NOMO-1 (cell line): ENCODE results near the gene LRRC71.

Source experiments
- DNase-seq, 2 experiments: peaks; one replicate each; lab custom pipeline; 2025; ENCODE audit not compliant: unreplicated experiment in 2 of 2; lab: John Stamatoyannopoulos, UW

LRRC71 gene

GRCh38 chr1:156920233-156921052 lies at the start of gene LRRC71:
LRRC71 (plus strand) TSS chr1:156920632; CDS start chr1:156920804, 172 bp downstream.
- peak; percentile 64 to 79 for DNase-seq

DNA sequence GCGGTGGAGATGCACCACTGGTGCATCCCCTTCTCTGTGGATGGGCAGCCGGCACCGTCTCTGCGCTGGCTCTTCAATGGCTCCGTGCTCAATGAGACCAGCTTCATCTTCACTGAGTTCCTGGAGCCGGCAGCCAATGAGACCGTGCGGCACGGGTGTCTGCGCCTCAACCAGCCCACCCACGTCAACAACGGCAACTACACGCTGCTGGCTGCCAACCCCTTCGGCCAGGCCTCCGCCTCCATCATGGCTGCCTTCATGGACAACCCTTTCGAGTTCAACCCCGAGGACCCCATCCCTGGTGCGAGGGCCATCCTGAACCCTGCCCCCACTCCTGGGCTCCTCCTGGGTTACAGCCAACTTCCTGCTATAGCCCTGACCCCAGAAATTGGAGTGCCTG lies 46.8 kb upstream of the LRRC71 start:
- no peak for DNase-seq

GRCh38 chr1:156874142-156874541 lies 46.3 kb upstream of the LRRC71 start:
- no peak for DNase-seq

DNA sequence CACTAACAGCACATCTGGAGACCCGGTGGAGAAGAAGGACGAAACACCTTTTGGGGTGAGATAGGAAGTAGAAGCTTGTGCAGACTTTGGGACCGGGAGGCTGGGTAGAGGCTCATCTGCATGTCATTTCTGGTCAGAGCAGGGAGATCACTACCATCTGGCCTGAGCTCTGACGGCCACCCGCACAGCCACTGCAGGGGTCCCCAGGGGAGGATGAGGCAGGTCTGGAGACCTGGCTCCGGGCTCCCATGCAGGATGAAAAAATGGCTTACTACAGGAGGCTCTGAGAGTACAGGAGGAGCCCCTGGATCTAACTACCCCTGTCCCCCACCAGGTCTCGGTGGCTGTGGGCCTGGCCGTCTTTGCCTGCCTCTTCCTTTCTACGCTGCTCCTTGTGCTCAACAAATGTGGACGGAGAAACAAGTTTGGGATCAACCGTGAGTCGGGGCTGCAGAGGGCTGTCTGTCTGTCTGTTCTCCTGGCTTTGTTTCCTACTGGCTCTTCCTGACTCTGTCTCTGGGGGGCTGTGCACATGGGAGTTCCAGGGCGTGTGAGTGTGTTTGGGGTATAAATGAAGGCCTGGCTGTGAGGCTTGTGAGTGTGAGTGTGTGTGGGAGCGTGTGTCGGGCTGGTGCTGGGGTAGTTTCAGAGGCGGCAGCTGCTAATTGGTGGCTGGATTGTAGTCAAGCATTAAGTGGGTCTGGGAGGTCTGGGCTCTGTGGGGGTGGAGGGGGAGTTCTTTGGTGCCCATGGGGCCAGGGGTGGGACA lies 45.7 kb upstream of the LRRC71 start:
- no peak for DNase-seq

DNA sequence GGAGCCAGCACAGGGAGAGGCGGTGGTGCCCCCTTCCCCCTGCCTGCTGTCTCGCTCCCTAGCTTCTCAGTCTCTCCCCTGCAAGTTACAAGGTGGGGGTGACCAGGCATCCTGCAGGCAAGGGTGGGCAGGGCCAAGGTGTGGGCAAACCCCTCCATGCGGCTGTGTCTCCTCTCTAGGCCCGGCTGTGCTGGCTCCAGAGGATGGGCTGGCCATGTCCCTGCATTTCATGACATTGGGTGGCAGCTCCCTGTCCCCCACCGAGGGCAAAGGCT lies 45.2 kb upstream of the LRRC71 start:
- no peak for DNase-seq

GRCh38 chr1:156876281-156876680 lies 44.2 kb upstream of the LRRC71 start:
- DNase-seq: no peak

DNA sequence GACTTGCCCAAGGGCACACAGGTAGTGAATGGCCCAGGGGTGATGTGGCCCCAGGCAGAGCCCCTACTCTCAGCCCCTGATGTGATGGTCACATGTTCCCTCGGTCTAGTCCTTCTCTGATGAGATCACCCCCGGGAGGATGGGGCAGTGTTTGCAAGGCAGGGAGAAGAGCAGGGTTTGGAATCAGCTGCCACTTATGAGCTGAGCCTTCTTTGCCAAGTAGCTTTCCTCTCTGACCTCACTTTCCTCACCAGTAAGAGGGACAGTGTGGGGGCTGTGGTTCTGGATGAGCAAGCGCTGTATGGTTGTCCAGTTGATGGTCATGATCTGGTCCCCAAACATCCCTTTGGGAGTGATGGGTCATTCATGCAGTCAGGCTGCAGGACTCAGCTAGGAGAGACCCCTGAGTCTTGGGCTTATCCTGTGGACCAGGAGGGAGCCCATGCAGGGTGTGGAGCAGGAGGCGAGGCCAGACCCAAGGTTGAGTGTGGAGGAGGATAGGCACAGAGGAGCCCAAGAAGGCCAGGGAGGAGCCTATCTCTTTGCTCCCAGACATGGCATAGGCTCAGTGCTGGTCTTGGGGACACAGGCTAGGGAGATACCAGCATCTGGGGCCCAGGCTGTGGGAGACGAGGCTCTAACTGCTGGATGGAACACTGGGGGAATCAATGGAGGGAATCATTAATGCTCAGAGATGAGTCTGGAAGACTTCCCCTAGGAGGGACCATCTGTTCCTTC lies 42.8 kb upstream of the LRRC71 start:
- no peak for DNase-seq

DNA sequence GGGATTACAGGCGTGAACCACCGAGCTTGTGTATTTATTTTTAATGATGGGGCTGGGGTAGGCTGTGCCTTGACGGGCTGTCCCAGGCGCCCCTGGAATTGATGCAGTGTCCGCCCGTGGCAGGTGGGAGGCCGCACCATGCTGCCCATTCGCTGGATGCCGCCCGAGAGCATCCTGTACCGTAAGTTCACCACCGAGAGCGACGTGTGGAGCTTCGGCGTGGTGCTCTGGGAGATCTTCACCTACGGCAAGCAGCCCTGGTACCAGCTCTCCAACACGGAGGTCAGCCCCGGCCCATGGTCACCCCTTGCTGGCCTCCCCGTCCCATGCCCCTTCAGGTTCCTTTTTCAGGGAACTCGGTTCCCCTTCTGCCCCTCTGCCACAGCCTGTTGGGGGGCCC lies 40.6 kb upstream of the LRRC71 start:
- no peak for DNase-seq

DNA sequence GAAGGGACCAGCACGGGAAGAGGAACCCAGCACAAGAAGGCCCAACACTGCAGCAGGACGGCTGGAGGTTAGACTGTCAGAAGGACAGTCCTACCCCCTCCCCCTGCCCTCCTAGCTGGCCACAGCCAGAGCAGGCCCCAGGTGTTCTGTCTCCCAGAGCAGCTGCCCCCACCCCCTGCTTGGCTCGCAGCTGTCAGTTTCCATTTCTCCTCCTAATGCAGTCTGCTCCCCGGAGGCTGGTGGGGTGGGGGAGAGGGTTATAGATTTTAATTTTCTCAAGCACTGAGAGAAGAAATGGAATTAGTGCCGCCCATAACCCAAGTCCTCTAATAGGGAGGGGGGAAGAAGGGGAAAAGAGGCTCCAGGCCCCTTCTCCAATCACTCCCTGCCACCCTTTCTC lies 40.0 kb upstream of the LRRC71 start:
- DNase-seq: no peak

DNA sequence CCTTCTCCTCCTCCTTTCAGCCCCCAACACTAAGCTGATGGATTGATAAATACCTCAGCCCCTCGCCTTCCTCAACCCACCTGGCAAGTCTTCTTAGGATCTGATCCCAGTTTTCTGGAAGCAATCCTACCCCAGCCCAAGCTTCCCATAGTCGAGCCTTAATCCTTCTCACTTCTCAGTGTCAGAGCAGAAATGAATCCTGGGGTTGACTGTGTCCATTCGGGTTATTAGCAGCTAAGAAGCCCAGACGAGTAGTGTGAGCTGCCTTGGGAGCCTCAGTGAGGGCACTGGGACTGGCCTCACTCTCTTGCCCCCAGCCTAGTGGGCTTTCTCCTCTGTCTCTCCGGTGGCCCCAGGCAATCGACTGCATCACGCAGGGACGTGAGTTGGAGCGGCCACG lies 39.3 kb upstream of the LRRC71 start:
- DNase-seq: no peak

DNA sequence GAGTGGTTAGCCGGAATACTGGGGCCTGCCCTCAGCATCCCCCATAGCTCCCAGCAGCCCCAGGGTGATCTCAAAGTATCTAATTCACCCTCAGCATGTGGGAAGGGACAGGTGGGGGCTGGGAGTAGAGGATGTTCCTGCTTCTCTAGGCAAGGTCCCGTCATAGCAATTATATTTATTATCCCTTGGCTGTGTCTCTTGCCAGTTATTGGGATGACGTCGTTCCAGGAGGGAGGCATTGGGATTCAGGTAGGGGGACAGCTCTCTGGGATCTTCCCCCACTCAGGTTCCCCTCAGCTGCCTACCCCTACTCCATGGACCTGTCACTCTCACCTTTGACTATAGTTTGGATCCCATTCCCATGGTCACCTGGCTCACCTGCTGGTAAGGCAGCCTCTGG lies 38.8 kb upstream of the LRRC71 start:
- DNase-seq: no peak

- DNase-seq: no peak
Measured at GRCh38 chr1:156882543-156882942, 37.9 kb upstream of the LRRC71 start.

- no peak for DNase-seq
Measured at GRCh38 chr1:156883919-156884318, 36.5 kb upstream of the LRRC71 start.

DNA sequence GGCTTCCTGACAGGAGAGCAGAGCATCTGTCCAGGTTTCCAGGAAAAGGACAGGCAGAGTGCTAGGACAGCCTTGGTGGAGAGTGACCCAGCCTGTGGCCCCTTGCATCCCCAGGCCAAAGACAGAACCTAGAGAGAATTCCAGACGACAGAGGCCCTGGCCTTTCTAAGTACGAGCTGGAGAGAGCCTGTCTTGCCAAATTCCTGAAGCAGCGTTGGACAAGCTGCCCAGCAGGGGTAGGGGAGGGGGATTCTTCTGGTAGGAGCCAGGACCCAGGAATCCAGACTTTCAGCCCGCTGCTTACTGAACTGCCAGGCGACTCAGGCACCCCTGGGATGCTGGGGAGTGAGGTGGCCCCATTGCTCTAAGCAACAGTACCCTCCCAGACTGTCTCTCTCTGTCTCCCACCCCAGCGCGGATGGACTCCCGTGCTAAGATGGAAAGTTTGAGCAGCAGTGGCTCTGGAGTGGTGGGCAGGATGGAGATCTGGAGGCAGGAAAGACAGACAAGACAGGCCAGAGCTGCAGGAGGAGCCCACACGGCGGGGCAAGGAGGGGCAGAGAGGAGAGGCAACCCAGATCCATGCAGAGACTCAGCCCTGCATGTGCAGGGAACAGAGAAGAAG lies 35.8 kb upstream of the LRRC71 start:
- DNase-seq: no peak

DNA sequence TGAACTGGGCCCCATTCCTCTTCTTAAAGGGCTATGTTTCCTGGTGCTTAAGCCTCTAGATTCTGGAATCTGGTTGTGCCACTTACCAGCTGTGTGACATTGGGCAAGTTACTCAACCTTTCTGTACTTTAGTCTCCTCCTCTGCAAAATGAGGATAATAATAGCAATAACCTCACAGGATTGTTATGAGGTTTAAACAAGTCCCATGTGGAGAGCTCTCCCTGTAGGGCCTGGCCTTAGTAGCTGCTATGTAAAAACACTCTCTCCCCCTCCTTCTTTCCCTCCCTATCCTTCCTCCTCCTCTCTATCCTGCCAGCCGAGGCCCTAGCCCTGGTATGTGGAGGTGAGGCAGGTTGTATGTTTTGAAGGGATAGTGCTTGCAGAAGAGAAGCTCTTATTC lies 35.1 kb upstream of the LRRC71 start:
- DNase-seq: no peak

DNA sequence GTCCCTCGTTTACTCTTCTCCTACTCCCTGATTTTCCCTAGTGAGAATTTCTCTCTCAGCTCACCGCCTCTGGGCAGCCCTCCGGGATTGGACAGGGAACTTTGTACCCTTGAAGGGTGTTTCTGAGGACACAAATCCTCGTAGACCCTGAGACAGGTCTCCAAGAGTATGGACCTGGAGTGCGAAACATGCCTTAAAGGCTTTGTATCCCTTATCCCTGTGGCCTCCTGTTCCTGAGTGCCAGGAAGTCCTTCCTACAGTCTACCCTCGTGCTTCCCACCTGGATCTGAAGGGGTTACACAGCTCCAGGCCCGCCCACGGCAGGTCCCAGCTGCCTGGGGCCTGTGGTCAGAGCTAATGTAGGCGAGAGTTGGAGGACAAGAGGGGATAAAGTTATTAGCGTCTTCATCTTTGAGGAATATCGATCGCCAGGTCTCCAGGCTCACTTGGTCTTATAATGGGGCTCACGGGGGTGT lies 34.5 kb upstream of the LRRC71 start:
- DNase-seq: no peak

GRCh38 chr1:156886583-156887281 lies 33.7 kb upstream of the LRRC71 start:
- no peak for DNase-seq

- DNase-seq: no peak
Measured at GRCh38 chr1:156887317-156887716, 33.1 kb upstream of the LRRC71 start.

DNA sequence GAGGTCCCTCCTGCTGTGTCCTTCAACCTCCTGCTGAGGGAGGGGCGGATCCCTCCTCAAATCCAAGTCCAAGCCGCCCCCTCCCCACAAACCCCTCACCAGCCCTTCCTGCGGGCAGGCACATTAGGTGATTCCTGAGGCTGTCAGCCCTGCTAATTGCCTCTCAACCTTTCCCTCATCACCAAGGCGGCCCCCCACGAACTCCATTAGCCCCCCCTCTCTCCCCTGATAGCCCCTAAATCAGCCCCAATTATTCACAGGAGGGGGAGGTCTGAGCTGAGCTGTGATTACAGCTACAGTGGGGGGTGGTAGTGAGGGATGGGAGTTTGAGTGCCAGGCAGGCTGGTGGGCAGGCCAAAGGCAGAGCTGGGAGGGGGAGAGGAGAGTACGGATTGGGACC lies 32.7 kb upstream of the LRRC71 start:
- DNase-seq: no peak

DNA sequence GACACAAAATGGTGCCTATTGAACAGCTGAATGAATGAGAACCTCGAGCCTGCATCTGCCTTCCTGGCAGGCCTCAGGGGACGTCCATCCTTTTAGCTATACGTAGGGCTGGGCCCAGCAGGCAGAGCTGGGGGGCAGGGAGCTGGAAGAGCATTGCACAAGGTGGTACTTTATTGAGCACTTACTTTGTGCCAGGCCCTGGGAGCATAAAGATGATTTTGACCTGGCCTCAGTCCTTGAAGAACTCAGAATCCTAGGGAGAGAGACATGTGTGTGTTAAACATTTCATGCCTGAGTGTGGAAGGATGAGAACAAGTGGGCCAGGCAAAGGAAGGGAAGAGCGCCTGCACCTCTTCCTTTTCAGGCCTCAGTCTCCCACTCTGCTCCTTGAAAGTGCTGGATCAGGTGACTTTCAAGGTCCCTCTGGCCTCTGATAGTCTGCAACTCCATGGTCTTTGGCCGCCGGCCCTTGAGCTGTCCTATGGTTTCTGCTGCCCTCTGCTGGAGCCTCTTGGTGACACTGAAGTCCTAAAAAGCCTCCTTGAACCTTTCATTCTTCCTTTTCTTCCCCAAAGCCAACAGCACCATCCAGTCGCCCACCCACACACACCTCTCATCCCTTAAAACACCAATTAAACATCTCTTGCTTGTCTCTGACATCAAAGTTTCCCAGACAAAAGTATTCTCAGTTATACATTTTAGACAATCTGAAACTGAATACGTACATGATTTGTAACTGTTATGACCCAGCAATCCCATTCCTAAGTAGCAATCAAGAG lies 30.4 kb upstream of the LRRC71 start:
- peak; percentile 50 to 58 for DNase-seq
